ENCODE measurements around the gene FKBP11.

FKBP11 gene

GRCh38 chr12:48930475-48930874 lies 5.2 kb upstream of the FKBP11 start:
- TF ChIP-seq, protein P1, sequence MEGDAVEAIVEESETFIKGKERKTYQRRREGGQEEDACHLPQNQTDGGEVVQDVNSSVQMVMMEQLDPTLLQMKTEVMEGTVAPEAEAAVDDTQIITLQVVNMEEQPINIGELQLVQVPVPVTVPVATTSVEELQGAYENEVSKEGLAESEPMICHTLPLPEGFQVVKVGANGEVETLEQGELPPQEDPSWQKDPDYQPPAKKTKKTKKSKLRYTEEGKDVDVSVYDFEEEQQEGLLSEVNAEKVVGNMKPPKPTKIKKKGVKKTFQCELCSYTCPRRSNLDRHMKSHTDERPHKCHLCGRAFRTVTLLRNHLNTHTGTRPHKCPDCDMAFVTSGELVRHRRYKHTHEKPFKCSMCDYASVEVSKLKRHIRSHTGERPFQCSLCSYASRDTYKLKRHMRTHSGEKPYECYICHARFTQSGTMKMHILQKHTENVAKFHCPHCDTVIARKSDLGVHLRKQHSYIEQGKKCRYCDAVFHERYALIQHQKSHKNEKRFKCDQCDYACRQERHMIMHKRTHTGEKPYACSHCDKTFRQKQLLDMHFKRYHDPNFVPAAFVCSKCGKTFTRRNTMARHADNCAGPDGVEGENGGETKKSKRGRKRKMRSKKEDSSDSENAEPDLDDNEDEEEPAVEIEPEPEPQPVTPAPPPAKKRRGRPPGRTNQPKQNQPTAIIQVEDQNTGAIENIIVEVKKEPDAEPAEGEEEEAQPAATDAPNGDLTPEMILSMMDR (IDR thresholded peaks at IDR 0.05): no peak
- Histone ChIP-seq H3K4me3 (no peak overlapping the region), H3K27ac (no peak overlapping the region)
- DNase-seq (ENCODE audit: low spot score): no peak

DNA sequence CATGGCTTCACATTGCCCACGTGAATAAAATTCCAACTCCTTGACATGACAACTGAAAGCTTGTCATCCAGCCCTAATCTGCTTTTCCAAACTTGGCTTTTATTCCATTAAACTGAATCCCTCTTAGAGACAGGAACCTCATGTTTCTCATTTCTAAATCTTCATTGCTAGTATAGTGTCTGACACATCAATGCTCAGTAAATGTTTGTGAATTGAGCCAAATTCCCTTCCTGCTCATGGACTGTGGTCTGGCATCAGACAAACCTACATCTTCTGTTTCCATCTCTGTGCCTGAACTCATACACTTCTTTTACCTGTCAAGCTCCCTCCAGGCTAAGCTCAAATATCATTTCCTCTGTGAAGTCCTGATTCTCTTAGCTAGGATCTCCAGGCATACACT lies 4.3 kb upstream of the FKBP11 start:
- DNase-seq (ENCODE audit: low spot score): no peak
- Histone ChIP-seq H3K4me3 (no peak overlapping the region), H3K27ac (no peak overlapping the region)
- TF ChIP-seq, protein P1 (IDR thresholded peaks at IDR 0.05): no peak

- H3K27ac ChIP-seq: no peak overlapping the region
Observed at GRCh38 chr12:48927261-48927660, 2.0 kb upstream of the FKBP11 start.

GRCh38 chr12:48924617-48925303 lies 532 bp downstream of the FKBP11 start:
- Histone ChIP-seq H3K27ac (peak overlapping the region; percentile 13 to 68), H3K4me3 (peak overlapping the region; percentile 95)
- no peak for DNase-seq (ENCODE audit: low spot score)
- TF ChIP-seq, protein P1 (IDR thresholded peaks at IDR 0.05): peak; percentile 15

More at GRCh38 chr12:48927261-48927660, 2.0 kb upstream of the FKBP11 start:
- no peak for DNase-seq (ENCODE audit: low spot score)
- TF ChIP-seq, protein P1 (IDR thresholded peaks at IDR 0.05): no peak
- no peak overlapping the region for H3K4me3 ChIP-seq

- TF ChIP-seq, protein P1 (IDR thresholded peaks at IDR 0.05): no peak
- no peak for DNase-seq (ENCODE audit: low spot score)
Observed at GRCh38 chr12:48923117-48923516, 2.2 kb downstream of the FKBP11 start.

DNA sequence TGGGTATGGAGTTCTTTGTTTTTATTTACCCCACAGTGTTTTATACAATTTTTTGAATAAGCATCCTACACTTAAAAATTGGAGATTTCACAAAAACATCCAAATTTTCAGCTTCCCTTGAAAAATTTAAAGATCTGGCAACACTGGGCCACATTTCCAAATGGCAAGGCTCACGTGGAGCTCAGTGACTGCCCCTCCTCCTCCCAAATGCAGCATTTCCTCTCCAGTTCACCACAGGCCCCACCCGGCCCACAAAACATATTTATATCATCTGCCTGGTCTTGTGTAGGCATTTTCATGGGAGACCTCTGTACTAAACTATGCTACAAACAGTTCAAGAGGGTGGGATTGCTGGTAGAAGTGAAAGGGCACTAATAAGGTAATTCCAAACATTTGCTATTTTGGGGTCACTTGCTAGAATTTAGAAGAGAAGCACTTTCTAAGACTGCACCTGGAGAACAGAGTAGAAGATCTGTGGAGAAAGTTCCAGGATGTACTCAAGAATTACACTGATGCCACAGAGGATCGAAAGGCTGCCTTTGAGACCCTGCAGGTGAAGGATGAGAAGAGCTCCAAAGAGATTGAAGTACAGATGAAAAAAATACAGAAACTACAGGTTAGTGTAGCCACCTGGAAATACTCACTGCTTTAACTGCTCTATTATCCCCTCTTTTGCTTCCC lies 7.3 kb downstream of the FKBP11 start:
- H3K27ac ChIP-seq: no peak overlapping the region

More at GRCh38 chr12:48923117-48923516, 2.2 kb downstream of the FKBP11 start:
- Histone ChIP-seq H3K4me3 (no peak overlapping the region), H3K27ac (no peak overlapping the region)

More for the DNA sequence above, 7.3 kb downstream of the FKBP11 start:
- TF ChIP-seq, protein P1 (IDR thresholded peaks at IDR 0.05): no peak
- H3K4me3 ChIP-seq: no peak overlapping the region
- no peak for DNase-seq (ENCODE audit: low spot score)

All from coronary artery (tissue), 2 donors.